ENCODE measurements around the gene FMN1. TPM values are rescaled to one million over a fixed set of nuclear protein-coding genes. Genes with fewer than 3 reads are reported as not detected.
A peak's percentile ranks its signal among the peaks of the same experiment; 100 is the strongest.

Gene FMN1
- total RNA-seq, 1 donor from 2014 or later = 4.2 TPM

- peaks cover 35% of the 10 kb centered on the region for H3K4me1 Mint-ChIP-seq (ENCODE audit: unreplicated experiment)
- no peak for DNase-seq (ENCODE audit: extremely low spot score, unreplicated experiment)
- peaks cover 8% of the 10 kb centered on the region for H3K9me3 Mint-ChIP-seq (ENCODE audit: unreplicated experiment)
- no peak overlapping the region for H3K27ac Mint-ChIP-seq (ENCODE audit: unreplicated experiment)
- no peak for TF ChIP-seq CTCF (IDR thresholded peaks at IDR 0.05)
- no peak overlapping the region for H3K4me3 Mint-ChIP-seq (ENCODE audit: unreplicated experiment)
- no peaks in the 10 kb centered on the region for H3K27me3 Mint-ChIP-seq (ENCODE audit: unreplicated experiment)
- H3K36me3 Mint-ChIP-seq (ENCODE audit: unreplicated experiment) = peaks cover 2% of the 10 kb centered on the region
Measured at GRCh38 chr15:33011976-33012375, 182.5 kb downstream of the FMN1 start.

- Mint-ChIP-seq H3K27ac (ENCODE audit: unreplicated experiment) (no peak overlapping the region), H3K36me3 (ENCODE audit: unreplicated experiment) (peaks cover 2% of the 10 kb centered on the region), H3K4me1 (ENCODE audit: unreplicated experiment) (peaks cover 42% of the 10 kb centered on the region), H3K9me3 (ENCODE audit: unreplicated experiment) (peaks cover 8% of the 10 kb centered on the region), H3K4me3 (ENCODE audit: unreplicated experiment) (no peak overlapping the region), H3K27me3 (ENCODE audit: unreplicated experiment) (no peaks in the 10 kb centered on the region)
- TF ChIP-seq CTCF (IDR thresholded peaks at IDR 0.05) = no peak
- DNase-seq (ENCODE audit: extremely low spot score, unreplicated experiment) = no peak
Measured at GRCh38 chr15:33009603-33010002, 184.9 kb downstream of the FMN1 start.

GRCh38 chr15:33009026-33009425, 185.5 kb downstream of the FMN1 start:
- TF ChIP-seq CTCF (IDR thresholded peaks at IDR 0.05) = no peak
- H3K4me3 Mint-ChIP-seq (ENCODE audit: unreplicated experiment) = no peak overlapping the region
- H3K27me3 Mint-ChIP-seq (ENCODE audit: unreplicated experiment) = no peaks in the 10 kb centered on the region
- H3K36me3 Mint-ChIP-seq (ENCODE audit: unreplicated experiment) = peaks cover 2% of the 10 kb centered on the region
- no peak overlapping the region for H3K27ac Mint-ChIP-seq (ENCODE audit: unreplicated experiment)
- no peak for DNase-seq (ENCODE audit: extremely low spot score, unreplicated experiment)
- H3K9me3 Mint-ChIP-seq (ENCODE audit: unreplicated experiment) = peaks cover 8% of the 10 kb centered on the region
- peaks cover 39% of the 10 kb centered on the region for H3K4me1 Mint-ChIP-seq (ENCODE audit: unreplicated experiment)

GRCh38 chr15:33008284-33008995, 186.1 kb downstream of the FMN1 start:
- Mint-ChIP-seq H3K36me3 (ENCODE audit: unreplicated experiment) (peaks cover 3% of the 10 kb centered on the region), H3K27me3 (ENCODE audit: unreplicated experiment) (no peaks in the 10 kb centered on the region), H3K4me3 (ENCODE audit: unreplicated experiment) (no peak overlapping the region), H3K9me3 (ENCODE audit: unreplicated experiment) (peaks cover 8% of the 10 kb centered on the region), H3K4me1 (ENCODE audit: unreplicated experiment) (peaks cover 33% of the 10 kb centered on the region), H3K27ac (ENCODE audit: unreplicated experiment) (peak overlapping the region; percentile 70)
- TF ChIP-seq CTCF (IDR thresholded peaks at IDR 0.05) = no peak
- no peak for DNase-seq (ENCODE audit: extremely low spot score, unreplicated experiment)

- DNase-seq (ENCODE audit: extremely low spot score, unreplicated experiment) = no peak
- no peak overlapping the region for H3K4me3 Mint-ChIP-seq (ENCODE audit: unreplicated experiment)
Measured at GRCh38 chr15:33007303-33007855, 187.1 kb downstream of the FMN1 start.

More at GRCh38 chr15:33007303-33007855, 187.1 kb downstream of the FMN1 start:
- peaks cover 3% of the 10 kb centered on the region for H3K36me3 Mint-ChIP-seq (ENCODE audit: unreplicated experiment)
- no peaks in the 10 kb centered on the region for H3K27me3 Mint-ChIP-seq (ENCODE audit: unreplicated experiment)
- TF ChIP-seq CTCF (IDR thresholded peaks at IDR 0.05) = peak; percentile 54
- H3K27ac Mint-ChIP-seq (ENCODE audit: unreplicated experiment) = peak overlapping the region; percentile 72
- H3K9me3 Mint-ChIP-seq (ENCODE audit: unreplicated experiment) = peaks cover 8% of the 10 kb centered on the region
- H3K4me1 Mint-ChIP-seq (ENCODE audit: unreplicated experiment) = peaks cover 31% of the 10 kb centered on the region

Measured in osteocyte (in vitro differentiated cells).